ENCODE results near the gene PKD2L1.
A peak's percentile ranks its signal among the peaks of the same experiment; 100 is the strongest.

PKD2L1 gene

DNA sequence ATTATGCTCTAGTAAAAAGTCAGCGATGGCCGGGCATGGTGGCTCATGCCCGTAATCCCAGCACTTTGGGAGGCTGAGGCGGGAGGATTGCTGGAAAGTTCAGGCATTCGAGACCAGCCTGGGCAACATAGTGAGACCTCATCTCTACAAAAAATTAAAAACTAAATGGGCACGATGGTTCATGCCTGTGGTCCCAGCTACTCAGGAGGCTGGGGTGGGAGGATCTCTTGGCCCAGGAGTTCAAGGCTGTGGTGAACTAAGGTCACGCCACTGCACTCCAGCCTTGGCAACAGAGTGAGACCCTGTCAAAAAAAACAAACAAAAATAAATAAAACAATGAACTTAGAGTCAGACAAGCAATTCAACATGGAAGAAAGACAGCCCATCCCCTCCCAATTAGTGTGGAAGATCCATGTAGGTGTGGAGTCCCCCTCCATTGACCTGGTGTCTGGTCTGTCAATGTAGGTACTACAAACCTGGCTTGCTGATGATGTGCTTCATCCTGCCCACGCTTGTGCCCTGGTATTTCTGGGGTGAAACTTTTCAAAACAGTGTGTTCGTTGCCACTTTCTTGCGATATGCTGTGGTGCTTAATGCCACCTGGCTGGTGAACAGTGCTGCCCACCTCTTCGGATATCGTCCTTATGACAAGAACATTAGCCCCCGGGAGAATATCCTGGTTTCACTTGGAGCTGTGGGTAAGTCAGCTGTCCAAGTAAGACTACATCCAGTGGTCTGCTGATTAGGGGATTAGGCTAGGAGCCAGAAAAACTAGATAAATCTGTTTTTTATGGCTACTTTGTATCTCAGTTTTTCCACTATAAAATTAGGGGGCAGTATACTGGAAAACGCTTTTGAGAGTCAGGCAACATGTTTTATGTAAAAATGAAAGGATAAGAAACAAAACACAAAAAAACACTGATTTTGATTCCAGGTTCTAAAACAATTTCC is 26.3 kb upstream of the PKD2L1 start:
- no peak for DNase-seq

DNA sequence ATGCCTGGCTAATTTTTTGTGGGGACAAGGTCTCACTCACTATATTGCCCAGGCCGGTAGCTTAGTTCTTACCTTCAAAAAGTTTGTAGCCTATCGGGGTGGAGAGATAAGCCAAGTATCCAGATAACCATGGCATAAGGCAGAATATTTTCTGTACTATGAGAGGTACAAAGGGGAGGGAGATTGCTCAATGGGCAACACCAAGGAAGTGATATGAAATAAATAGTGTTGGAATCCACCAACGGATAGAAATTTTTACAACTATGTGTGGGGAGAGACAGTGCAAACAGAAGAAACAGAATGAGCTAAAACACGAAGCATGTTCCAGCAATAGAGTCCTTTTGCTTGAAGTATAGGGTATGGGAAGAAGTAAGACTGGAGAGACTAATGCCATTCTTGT is 25.1 kb upstream of the PKD2L1 start:
- DNase-seq, result no peak

DNA sequence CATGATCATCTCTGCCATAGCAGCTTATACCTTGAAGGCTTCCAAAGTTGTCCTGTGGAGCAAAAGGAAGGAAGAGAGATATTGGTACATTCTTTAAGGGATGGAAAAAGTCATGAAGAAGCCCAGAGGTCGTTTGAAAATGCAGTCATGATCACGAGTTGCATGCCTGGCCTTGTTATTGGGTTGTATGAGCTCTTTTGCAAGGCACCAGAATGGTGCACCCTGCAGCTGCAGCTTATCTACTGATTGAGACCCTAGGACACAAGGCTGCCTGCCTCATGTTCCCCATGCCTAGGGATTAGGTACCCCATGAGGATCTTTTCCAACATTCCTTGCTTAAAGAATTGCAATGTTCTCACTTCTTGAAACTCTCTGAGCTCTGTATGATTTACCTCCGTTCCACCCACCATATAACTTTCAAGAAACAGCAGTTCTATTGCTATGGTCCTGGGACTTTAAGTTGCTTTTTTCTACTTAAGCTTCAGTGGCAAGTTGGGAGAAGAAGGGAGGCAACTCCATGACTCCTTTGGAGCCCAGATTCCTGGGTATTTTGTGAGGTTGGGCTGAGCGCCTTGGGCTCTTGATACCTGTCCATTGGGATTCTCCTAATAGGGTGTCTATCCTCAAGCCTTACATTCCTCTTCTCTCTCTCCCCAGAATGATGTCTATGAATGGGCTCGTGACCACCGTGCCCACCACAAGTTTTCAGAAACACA is 23.9 kb upstream of the PKD2L1 start:
- DNase-seq, result no peak

DNA sequence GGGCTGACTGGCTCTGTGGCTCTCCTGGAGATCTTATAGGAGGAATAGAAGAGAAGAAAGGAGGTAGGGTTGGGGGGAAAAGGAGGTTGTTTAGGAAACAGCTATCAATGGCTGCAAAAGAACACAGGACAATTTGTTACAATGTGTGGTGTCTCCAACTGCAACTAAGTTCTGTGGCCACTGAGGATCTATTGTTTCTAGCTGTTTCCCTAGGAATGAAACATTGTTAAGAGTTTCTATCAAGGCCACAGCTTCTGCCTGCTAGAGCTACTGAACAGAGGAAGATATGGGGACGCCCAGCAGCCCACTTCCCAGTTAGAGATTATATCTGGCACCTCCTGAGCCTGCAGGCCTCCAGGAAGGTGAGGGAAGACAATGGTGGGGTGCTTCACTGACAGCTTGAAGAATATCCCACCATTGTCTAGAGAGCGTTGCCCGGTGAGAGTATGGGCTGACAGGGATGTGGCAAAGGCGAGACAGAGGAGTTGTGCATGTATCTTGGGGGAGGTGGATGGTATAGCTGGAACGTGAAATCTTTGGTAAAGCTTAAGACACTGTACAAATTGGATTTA is 21.0 kb upstream of the PKD2L1 start:
- no peak for DNase-seq

DNA sequence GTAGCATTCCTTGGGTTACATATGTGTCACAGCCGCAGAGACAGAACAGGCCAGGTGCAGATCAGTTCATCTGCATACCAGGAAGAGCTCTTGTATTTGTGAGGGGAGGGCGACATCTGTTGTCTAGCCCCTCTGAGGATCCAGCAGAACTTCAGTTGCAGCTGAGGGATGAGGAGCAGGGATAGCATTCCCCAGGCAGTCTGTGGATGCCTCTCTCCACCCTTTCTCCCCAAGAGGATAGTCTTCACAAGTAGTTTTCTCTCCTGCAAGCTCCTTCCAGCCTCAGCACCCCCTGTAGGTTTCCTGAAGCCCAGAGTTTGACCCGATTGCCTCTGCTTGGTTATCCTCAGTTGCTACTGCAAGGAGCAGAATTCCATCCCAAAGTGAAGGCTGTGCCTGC is 19.6 kb upstream of the PKD2L1 start:
- no peak for DNase-seq

DNA sequence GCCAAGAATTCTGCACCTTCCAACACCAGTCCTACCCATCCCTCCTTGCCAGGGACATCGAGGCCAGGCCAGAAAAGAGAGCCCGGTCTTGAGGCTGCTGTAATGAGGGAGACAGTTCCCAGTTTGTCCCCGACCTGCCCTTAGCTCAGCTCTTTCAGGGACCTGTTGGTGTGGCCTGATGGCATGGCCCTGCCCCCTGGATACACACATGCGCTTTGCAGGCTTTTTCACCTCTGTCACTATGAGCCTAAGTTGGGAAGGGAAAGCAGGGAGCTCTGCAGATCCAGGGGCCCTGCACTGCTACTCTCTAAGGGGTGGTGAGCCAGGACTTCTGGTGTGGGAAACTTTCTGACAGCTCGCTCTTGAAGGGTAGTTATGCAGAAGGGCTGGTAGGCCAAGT is 19.1 kb upstream of the PKD2L1 start:
- DNase-seq, result no peak

DNA sequence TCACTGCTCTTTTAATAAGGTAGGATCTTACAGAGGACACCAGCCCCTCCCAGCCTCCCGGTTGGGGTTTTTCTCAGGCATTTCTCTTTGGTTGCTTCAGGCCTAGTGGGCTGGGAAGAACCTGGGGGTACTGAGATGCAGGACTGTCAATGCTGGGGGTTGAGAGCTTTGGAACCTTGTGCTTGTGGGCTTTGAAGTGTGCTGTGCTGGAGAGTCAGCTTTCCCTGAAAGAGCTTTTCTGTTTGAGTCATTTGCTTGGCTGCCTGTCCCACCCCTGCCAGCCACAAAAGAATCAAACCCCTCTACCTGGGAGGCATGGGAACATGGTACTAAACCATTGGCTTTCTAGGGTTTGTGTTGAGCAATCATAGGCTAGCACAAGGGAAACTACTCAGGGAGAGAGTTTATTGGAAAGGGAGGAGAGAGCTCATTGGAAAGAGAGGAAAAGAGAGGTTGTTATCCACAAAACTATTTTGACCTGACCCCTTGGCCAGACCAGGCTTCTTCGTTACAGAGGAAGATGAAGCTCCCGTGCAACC is 18.4 kb upstream of the PKD2L1 start:
- DNase-seq, result no peak

DNA sequence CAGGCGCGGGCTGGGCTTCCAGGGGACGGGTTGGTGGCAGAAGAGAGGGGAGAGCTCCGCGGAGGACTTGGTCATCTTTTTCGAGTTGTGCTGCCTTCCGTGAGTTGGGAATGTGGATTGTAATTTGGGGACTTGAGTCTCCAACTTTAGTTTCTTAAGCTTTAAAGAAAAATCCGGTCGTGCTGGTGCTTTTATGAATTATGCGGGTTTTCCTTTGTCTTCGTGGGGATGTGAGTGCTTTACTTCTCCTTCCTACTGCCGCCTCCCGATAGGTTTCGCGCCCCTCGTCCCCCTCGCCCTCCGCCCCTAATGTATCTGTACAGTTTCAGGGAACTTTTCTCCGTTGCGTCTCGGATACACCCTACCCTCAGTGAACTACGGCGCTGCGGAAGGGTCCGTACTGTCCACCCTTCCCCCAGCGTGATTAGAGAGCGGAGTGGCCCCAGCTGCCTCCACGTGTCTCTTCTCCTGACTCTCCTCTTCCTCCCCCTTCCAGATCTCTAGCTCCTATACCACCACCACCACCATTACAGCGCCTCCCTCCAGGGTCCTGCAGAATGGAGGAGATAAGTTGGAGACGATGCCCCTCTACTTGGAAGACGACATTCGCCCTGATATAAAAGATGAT is 17.7 kb upstream of the PKD2L1 start:
- DNase-seq, result no peak

DNA sequence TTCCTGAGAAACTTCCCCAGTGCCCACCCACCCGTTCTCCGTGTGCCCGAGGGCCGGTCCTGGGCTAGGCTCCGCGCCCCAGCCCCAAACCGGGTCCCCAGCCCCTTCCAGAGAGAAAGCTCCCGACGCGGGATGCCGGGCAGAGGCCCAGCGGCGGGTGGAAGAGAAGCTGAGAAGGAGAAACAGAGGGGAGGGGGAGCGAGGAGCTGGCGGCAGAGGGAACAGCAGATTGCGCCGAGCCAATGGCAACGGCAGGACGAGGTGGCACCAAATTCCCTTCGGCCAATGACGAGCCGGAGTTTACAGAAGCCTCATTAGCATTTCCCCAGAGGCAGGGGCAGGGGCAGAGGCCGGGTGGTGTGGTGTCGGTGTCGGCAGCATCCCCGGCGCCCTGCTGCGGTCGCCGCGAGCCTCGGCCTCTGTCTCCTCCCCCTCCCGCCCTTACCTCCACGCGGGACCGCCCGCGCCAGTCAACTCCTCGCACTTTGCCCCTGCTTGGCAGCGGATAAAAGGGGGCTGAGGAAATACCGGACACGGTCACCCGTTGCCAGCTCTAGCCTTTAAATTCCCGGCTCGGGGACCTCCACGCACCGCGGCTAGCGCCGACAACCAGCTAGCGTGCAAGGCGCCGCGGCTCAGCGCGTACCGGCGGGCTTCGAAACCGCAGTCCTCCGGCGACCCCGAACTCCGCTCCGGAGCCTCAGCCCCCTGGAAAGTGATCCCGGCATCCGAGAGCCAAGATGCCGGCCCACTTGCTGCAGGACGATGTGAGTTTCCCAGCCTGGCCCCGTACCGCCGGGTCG is 16.9 kb upstream of the PKD2L1 start, which contains the start of gene SCD:
SCD (plus strand) TSS at position 469 of the 803 bp plus-strand sequence; CDS start at position 741, 272 bp downstream.
- DNase-seq, result peak; percentile 85

DNA sequence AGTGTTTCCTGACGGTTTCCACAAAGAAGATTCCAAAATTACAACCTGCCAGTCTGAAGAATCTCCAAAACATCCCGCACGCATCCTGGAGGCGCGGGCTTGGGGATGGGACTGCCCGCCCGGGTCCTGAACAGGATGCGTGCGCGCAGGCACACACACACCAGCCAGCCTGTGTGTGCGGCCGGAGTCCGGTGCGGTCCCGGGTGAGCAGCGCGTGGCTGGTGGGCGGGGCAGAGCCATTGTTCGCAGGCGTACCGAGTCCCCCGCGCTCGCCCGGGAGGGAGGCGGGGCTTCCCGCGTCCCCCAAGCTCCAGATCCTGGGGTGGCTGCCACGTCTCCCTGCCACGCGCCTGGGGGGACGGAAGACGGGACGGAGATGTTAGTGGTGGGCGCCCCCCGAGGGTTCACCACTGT is 16.3 kb upstream of the PKD2L1 start:
- DNase-seq, result peak; percentile 58

DNA sequence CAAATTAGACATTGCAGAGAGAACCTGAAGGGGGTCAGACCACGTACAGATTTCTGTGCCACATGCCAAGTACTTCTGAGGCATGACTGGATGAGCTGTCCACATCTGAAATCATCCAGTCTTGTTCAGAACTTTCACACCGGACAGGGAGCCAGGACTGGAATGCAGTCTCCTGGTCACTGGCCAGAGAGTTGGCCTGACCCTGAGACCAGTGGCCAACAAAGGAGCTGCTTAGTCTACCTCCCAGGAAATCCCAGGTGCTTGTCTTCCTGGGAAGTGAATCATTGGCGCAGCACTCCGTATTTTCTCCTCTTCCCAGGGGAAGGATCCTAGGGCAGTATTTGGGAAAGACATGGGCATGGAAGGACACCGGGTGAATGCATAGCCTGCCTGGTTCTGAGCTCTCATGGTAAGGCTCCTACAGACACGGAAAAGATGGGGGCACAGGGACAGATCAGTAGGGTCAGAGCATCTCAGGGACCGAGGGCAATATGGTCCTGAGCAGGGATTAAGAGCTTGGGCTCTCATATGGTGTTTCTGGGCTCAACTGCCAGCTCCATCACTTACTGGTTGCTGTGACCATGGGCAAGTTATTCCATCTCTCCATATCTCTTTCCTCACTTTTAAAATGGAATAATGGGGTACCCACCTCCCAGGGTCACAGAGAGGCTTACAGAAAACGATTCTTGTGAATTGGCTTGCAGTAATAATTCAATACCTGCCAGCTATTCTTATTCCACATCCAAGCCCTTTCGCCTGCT is 15.7 kb upstream of the PKD2L1 start:
- no peak for DNase-seq

DNA sequence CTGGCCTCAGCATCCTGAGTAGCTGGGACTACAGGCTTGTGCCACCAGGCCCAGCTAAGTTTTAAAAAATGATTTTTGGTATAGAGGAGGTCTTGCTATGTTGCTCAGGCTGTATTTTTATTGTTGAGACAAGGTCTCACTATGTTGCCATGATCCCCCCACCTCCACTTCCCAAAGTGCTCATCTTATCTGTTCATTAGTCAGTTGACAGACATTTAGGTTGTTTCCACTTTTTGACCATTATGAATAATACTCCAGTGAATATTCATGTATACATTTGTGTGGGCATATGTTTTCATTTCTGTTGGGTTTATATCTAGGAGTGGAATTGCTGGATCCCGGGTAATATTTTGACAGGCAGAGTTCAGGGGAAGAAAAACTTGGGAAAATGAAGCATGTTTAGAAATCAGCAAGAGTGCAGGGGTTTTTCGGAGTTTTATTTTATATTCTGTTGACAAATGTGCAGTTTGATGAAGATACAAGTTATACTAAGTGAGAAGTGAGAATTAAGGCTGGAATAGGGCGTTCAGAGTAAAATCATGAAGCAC is 14.3 kb upstream of the PKD2L1 start:
- DNase-seq, result no peak

DNA sequence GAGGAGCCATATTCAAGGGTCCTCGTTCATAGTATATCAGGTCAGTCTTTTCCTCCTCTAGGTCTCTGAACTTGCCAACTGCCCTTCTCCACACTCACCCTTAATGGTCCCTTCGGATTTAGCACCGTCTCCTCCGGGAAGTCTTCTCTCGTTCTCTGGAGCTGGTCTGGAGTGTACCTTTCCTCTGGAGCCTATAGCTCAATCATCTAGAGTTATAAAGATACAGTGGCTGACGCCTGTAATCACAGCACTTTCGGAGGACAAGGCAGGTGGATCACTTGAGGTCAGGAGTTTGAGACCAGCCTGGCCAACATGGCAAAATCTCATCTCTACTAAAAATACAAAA is 12.6 kb upstream of the PKD2L1 start:
- no peak for DNase-seq

DNA sequence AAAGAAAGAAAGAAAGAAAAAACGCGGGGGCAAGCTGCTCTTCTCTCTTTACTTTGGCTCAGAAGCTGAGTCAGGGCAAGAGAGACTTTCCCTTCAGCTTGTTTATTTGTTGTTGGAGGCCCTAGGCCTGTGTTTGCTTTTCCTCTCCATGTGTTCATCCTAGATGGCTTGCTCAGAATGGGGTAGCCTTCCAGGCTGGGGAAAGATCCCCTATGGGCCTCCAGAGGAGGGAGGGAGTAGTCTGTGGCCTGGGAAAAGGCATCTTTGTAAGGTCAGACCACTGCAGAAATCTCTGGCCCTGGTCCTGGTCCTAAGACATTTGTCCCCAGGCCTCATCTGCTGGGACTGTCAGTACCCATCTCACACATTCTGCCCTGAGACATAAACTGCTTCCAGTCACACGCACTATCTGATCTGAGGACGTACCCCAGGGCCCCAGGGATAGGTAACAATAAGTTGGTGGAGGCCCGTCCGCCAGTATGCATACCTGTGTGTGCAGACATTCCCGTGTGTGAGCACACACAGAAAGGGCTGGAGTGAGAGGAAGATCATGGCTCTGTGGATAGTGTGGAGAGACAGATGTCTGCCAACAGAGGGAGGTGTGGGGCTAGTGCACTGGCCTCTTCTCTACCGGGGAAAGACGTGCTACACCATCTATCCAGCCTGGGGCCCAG is 12.1 kb upstream of the PKD2L1 start:
- peak; percentile 52 for DNase-seq

DNA sequence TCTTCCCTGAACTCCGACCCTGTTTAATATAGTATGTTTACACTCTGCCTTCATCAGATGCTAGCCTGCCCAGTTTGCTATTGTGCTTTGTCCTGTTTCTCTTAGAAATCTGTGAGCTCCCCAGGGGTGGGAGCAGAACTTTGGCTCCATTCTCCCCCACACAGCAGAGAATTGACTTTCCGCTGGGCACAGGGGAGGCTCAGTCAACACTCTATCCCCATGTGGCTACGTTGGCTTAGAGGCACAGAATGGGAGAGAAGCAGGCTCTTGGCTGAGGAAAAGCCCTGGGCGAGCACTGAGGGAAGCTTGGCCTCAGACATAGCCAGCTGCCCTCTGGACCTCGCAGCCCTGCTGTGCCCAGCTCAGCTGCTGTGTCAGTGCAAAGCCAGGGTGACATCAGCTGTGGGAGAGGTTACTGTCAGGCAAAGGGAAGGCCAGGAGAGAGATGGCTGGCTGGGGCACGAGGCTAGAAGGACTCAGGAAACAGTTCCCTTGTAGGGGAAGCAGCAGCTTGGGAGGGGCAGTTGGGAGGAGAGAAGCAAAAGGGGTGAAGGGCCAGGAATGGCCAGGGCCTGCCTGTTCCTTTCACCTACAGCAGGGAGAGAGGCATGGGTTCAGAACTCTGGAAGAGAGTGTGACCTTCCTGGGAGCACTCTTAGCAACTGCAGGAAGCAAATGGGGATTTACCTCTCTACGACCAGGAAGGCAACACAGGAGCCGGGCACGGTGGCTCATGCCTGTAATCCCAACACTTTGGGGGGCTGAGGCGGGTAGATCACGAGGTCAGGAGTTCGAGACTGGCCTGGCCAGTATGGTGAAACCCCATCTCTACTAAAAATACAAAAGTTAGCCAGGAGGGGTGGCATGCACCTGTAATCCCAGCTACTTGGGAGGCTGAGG is 11.2 kb upstream of the PKD2L1 start:
- DNase-seq, result no peak

DNA sequence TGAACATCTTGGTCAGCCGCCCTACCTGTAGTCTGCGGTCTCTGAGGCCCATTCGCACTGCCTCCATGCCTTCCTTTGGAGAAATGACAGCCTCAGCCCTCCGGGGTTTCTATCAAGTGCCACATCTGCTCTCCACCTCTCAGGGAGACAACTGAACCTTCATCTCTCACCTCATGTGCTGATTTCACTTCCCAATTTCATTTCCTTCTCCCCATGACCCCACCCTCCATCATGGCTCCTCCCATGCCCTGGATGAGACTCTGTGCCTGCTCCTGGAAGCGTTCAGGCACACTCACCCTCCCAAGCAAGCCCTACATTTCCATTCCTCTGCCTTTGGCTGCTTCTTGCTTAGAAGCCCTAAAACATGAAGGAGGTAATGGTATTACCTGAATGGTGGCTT is 9.2 kb upstream of the PKD2L1 start:
- no peak for DNase-seq

DNA sequence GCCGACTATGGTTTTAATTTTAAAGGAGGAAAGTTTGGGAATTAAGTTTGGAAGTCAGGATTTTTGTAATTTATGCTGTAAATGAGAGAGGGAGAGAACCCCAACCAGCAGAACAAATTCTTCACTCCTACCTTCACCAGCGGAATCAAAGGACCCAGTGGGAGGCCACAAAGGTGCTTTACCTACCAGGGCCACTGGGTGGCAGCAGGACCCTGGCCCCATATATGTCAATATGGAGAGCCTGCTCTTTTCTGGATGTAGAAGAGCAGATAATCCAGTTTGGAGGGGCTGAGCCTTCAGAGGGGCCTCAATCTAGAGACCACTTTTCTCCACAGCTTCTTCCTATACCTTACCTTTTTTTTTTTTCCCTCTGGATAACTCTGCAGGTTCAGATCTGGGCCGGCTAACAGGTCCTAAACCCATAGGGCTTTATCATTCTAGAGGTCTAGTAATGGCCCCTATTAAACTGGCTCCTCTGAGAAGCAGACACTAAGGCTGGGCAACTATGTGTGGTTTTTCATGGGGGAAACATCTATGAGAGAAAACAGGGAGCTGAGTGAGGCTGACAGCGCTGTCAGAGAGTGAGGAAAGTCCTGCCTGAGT is 8.5 kb upstream of the PKD2L1 start:
- peak; percentile 80 for DNase-seq

DNA sequence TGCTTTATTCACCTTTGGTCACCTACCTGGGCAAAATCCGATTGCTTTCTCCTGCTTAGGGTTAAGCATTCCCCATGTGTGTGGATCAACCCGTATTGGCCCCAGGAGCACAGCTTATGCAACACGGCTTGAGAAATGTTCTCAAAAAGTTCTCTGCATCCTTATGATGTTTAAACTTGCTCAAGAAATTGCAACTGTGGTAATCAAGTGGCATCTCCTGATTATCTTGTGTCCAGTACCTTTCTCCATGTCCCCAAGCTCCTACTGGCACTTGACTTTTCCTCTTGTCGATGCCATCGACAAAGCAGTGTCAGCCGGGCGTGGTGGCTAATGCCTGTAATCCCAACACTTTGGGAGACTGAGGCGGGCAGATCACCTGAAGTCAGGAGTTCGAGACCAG is 4.7 kb upstream of the PKD2L1 start:
- no peak for DNase-seq

Data from CD4-positive, alpha-beta T cell treated with Interleukin-21 for 1 hour (primary cell).